GM23338 (cell line): ENCODE results near the gene SPATA20. TPM values are rescaled to one million over a fixed set of nuclear protein-coding genes. Genes with fewer than 3 reads are reported as not detected.

ENCODE experiments used
- ATAC-seq: fragments of 200-7000 bp; cut with Tn5 transposase; 3 replicates; pipeline ENCODE4 v1.9.1; 2020
- DNase-seq: peaks from one replicate; pipeline ENCODE4 v3.0.0-alpha.2; 2015; ENCODE audit warnings: low spot score
- H2AFZ ChIP-seq: fragments of 200-600 bp; sonication (generic); 2 replicates; pipeline ENCODE4 v1.8.0; 2016; ENCODE audit warnings: antibody characterized with exemption, mild to moderate bottlenecking, moderate library complexity
- H3F3A ChIP-seq: fragments of 200-600 bp; sonication (generic); replicated peaks from 2 replicates; pipeline ENCODE4 v1.8.0; 2017; ENCODE audit warnings: antibody characterized with exemption, mixed run types, low read depth
- H3K27ac ChIP-seq: fragments of 200-600 bp; sonication (generic); 2 replicates; pipeline ENCODE4 v1.6.1; 2016; ENCODE audit warnings: low read depth
- H3K27me3 ChIP-seq: fragments of 200-600 bp; sonication (generic); 2 replicates; pipeline ENCODE4 v1.8.0; 2016; ENCODE audit warnings: mild to moderate bottlenecking, mixed run types, moderate library complexity; ENCODE audit not compliant: insufficient read depth
- H3K36me3 ChIP-seq: fragments of 200-600 bp; sonication (generic); 2 replicates; pipeline ENCODE4 v1.8.0; 2016; ENCODE audit warnings: mild to moderate bottlenecking; ENCODE audit not compliant: insufficient read depth
- H3K4me1 ChIP-seq: fragments of 200-600 bp; sonication (generic); 2 replicates; pipeline ENCODE4 v1.8.0; 2016; ENCODE audit warnings: mild to moderate bottlenecking, moderate library complexity; ENCODE audit not compliant: insufficient read depth
- H3K4me2 ChIP-seq: fragments of 200-600 bp; sonication (generic); 2 replicates; pipeline ENCODE4 v1.7.1; 2017; ENCODE audit warnings: mixed run types
- H3K4me3 ChIP-seq: fragments of 200-600 bp; sonication (generic); 2 replicates; pipeline ENCODE4 v1.6.1; 2016; ENCODE audit warnings: mixed run types
- H3K79me2 ChIP-seq: fragments of 200-600 bp; sonication (generic); replicated peaks from 2 replicates; pipeline ENCODE4 v1.8.0; 2017; ENCODE audit warnings: mild to moderate bottlenecking; ENCODE audit not compliant: insufficient read depth
- H3K9me2 ChIP-seq: fragments of 200-600 bp; sonication (generic); 2 replicates; pipeline ENCODE4 v1.8.0; 2017; ENCODE audit not compliant: insufficient read depth
- H4K20me1 ChIP-seq: fragments of 200-600 bp; sonication (generic); replicated peaks from 2 replicates; pipeline ENCODE4 v1.8.0; 2017; ENCODE audit warnings: mild to moderate bottlenecking; ENCODE audit not compliant: insufficient read depth
- H3K27ac Mint-ChIP-seq: 2 replicates; pipeline ENCODE4 v1.8.0; 2020; ENCODE audit warnings: inconsistent platforms, mild to moderate bottlenecking, moderate library complexity, mixed read lengths
- H3K27me3 Mint-ChIP-seq: 3 replicates; pipeline ENCODE4 v1.8.0; 2022; ENCODE audit warnings: low read depth, mild to moderate bottlenecking, moderate library complexity, mixed read lengths, inconsistent platforms; ENCODE audit not compliant: insufficient read depth, poor library complexity
- H3K36me3 Mint-ChIP-seq: 3 replicates; pipeline ENCODE4 v1.8.0; 2021; ENCODE audit warnings: low read depth, mild to moderate bottlenecking, inconsistent platforms, moderate library complexity, mixed read lengths
- H3K4me1 Mint-ChIP-seq: 3 replicates; pipeline ENCODE4 v1.8.0; 2020; ENCODE audit warnings: mild to moderate bottlenecking, inconsistent platforms, mixed read lengths
- H3K4me3 Mint-ChIP-seq: 3 replicates; pipeline ENCODE4 v1.8.0; 2021; ENCODE audit warnings: moderate library complexity, mild to moderate bottlenecking, inconsistent platforms, mixed read lengths
- H3K9me3 Mint-ChIP-seq: 3 replicates; pipeline ENCODE4 v1.8.0; 2020; ENCODE audit warnings: moderate library complexity, mild to moderate bottlenecking, inconsistent platforms, mixed read lengths
- CREB1 ChIP-seq: fragments of 250-450 bp; sonication (Bioruptor Pico); IDR thresholded peaks from 2 replicates; pipeline ENCODE4 v1.5.0; 2020; ENCODE audit warnings: low read depth, mild to moderate bottlenecking, moderate library complexity
- EZH2phosphoT487 ChIP-seq: fragments of 200-600 bp; sonication (generic); IDR thresholded peaks from one replicate; pipeline ENCODE4 v1.8.1; 2018; ENCODE audit warnings: antibody characterized with exemption; ENCODE audit not compliant: unreplicated experiment
- JUNB ChIP-seq: IDR thresholded peaks from one replicate; pipeline ENCODE4 v1.6.1; 2016; ENCODE audit warnings: antibody characterized with exemption; ENCODE audit not compliant: unreplicated experiment
- NANOG ChIP-seq: IDR thresholded peaks from 2 replicates; pipeline ENCODE4 v1.6.1; 2016; ENCODE audit warnings: antibody characterized with exemption, borderline replicate concordance
- POLR2AphosphoS5 ChIP-seq: IDR thresholded peaks from 2 replicates; pipeline ENCODE4 v1.6.1; 2016; ENCODE audit warnings: antibody characterized with exemption, low read depth
- STAT1 ChIP-seq: IDR thresholded peaks from one replicate; pipeline ENCODE4 v1.6.1; 2016; ENCODE audit warnings: antibody characterized with exemption; ENCODE audit not compliant: unreplicated experiment
- ZNF114 ChIP-seq: fragments of 250-450 bp; sonication (Bioruptor Pico); IDR thresholded peaks from 2 replicates; pipeline ENCODE4 v1.5.0; 2020; ENCODE audit warnings: mild to moderate bottlenecking, moderate library complexity
- ZNF331 ChIP-seq: fragments of 250-450 bp; sonication (Bioruptor Pico); IDR thresholded peaks from 2 replicates; pipeline ENCODE4 v1.5.0; 2020; ENCODE audit warnings: low read depth, mild to moderate bottlenecking, moderate library complexity
- polyA plus RNA-seq: library from polyadenylated mRNA; unstranded; fragments of >200 nt; fragmentation: Nextera tagmentation; extraction: Ambion mirVana; gene quantifications from 2 replicates; pipeline ENCODE4 v1.2.1, GENCODE V29; 2016
- total RNA-seq: library from RNA; depleted of rRNA; stranded (reverse); fragments of >200 nt; shearing (Covaris generic); gene quantifications from 2 replicates; pipeline ENCODE4 v1.2.3, GENCODE V29; 2014
- TF ChIP-seq, protein P1 (sequence below): fragments of 250-450 bp; sonication (Bioruptor Pico); IDR thresholded peaks from 2 replicates; pipeline ENCODE4 v1.5.0; 2020; ENCODE audit warnings: mild to moderate bottlenecking, moderate library complexity
- TF ChIP-seq, protein P2 (sequence below): IDR thresholded peaks from 2 replicates; pipeline ENCODE4 v1.6.1; 2016; ENCODE audit warnings: antibody characterized with exemption
- TF ChIP-seq, protein P3 (sequence below): IDR thresholded peaks from one replicate; pipeline ENCODE4 v1.6.1; 2018; ENCODE audit warnings: antibody characterized with exemption; ENCODE audit not compliant: unreplicated experiment

SPATA20 gene
- total and polyA plus RNA-seq, 2 experiments from 2014 or later: 13.8 to 32.7 TPM

DNA sequence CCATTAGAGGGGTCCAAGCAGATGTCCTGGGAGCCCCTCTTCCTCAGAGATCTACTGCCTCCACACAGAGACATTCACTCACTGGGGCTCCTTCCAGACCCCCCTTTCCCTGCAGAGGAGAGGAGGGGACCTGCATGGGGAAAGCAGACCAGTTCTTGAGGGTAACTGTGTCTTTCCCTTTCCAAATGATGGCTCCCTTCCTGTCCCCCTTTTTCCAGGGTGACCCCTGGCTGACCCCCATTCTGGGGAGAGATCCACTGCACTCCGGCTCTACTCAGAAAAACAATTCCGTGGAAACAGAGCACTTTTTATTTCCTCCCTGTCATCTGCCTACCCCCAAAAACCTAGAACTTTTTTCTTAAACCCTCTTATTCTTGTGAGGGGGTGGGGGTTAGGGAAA is 19.9 kb downstream of the SPATA20 start (continued):
- TF ChIP-seq POLR2AphosphoS5: no peak
- TF ChIP-seq CREB1 (CRISPR knock-in tag): no peak
- TF ChIP-seq, protein P1, sequence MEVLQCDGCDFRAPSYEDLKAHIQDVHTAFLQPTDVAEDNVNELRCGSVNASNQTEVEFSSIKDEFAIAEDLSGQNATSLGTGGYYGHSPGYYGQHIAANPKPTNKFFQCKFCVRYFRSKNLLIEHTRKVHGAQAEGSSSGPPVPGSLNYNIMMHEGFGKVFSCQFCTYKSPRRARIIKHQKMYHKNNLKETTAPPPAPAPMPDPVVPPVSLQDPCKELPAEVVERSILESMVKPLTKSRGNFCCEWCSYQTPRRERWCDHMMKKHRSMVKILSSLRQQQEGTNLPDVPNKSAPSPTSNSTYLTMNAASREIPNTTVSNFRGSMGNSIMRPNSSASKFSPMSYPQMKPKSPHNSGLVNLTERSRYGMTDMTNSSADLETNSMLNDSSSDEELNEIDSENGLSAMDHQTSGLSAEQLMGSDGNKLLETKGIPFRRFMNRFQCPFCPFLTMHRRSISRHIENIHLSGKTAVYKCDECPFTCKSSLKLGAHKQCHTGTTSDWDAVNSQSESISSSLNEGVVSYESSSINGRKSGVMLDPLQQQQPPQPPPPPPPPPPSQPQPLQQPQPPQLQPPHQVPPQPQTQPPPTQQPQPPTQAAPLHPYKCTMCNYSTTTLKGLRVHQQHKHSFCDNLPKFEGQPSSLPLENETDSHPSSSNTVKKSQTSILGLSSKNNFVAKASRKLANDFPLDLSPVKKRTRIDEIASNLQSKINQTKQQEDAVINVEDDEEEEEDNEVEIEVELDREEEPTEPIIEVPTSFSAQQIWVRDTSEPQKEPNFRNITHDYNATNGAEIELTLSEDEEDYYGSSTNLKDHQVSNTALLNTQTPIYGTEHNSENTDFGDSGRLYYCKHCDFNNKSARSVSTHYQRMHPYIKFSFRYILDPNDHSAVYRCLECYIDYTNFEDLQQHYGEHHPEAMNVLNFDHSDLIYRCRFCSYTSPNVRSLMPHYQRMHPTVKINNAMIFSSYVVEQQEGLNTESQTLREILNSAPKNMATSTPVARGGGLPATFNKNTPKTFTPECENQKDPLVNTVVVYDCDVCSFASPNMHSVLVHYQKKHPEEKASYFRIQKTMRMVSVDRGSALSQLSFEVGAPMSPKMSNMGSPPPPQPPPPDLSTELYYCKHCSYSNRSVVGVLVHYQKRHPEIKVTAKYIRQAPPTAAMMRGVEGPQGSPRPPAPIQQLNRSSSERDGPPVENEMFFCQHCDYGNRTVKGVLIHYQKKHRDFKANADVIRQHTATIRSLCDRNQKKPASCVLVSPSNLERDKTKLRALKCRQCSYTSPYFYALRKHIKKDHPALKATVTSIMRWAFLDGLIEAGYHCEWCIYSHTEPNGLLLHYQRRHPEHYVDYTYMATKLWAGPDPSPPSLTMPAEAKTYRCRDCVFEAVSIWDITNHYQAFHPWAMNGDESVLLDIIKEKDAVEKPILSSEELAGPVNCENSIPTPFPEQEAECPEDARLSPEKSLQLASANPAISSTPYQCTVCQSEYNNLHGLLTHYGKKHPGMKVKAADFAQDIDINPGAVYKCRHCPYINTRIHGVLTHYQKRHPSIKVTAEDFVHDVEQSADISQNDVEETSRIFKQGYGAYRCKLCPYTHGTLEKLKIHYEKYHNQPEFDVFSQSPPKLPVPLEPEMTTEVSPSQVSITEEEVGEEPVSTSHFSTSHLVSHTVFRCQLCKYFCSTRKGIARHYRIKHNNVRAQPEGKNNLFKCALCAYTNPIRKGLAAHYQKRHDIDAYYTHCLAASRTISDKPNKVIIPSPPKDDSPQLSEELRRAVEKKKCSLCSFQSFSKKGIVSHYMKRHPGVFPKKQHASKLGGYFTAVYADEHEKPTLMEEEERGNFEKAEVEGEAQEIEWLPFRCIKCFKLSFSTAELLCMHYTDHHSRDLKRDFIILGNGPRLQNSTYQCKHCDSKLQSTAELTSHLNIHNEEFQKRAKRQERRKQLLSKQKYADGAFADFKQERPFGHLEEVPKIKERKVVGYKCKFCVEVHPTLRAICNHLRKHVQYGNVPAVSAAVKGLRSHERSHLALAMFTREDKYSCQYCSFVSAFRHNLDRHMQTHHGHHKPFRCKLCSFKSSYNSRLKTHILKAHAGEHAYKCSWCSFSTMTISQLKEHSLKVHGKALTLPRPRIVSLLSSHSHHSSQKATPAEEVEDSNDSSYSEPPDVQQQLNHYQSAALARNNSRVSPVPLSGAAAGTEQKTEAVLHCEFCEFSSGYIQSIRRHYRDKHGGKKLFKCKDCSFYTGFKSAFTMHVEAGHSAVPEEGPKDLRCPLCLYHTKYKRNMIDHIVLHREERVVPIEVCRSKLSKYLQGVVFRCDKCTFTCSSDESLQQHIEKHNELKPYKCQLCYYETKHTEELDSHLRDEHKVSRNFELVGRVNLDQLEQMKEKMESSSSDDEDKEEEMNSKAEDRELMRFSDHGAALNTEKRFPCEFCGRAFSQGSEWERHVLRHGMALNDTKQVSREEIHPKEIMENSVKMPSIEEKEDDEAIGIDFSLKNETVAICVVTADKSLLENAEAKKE (CRISPR knock-in tag): no peak
- TF ChIP-seq, protein P2, sequence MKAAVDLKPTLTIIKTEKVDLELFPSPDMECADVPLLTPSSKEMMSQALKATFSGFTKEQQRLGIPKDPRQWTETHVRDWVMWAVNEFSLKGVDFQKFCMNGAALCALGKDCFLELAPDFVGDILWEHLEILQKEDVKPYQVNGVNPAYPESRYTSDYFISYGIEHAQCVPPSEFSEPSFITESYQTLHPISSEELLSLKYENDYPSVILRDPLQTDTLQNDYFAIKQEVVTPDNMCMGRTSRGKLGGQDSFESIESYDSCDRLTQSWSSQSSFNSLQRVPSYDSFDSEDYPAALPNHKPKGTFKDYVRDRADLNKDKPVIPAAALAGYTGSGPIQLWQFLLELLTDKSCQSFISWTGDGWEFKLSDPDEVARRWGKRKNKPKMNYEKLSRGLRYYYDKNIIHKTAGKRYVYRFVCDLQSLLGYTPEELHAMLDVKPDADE: no peak
- TF ChIP-seq ZNF114 (CRISPR knock-in tag): no peak
- no peak for TF ChIP-seq STAT1

DNA sequence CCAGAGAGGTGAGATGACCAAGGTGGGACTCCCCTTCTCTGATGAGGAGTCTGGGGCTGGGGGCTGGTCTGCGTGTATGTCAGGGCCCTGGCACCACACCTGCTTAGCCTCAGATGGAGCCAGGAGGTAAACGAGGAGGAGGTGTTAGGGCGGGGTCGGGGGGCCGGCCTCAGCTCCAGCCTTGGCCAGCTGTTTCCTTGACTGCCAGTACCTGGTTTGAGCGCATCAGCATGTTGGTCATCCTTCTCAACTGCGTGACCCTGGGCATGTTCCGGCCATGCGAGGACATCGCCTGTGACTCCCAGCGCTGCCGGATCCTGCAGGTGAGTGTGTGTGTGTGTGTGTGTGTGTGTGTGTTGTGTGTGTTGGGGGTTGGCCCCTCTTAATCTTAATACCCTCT is 21.7 kb downstream of the SPATA20 start:
- ATAC-seq (no peak), DNase-seq (no peak)
- Histone ChIP-seq H4K20me1 (no peaks in the 10 kb centered on the region; the same call in 1 of the 2 replicates), H3K36me3 (no peaks in the 10 kb centered on the region), H3K4me1 (peaks cover 12% of the 10 kb centered on the region), H3K27me3 (peaks cover 39% of the 10 kb centered on the region), H3K9me2 (no peaks in the 10 kb centered on the region), H3F3A (no peaks in the 10 kb centered on the region), H3K4me3 (no peak overlapping the region), H3K79me2 (no peaks in the 10 kb centered on the region), H2AFZ (no peak overlapping the region), H3K27ac (no peak overlapping the region), H3K4me2 (no peak overlapping the region)
- Mint-ChIP-seq H3K27me3 (peaks cover 45% of the 10 kb centered on the region), H3K4me1 (peaks cover 53% of the 10 kb centered on the region), H3K27ac (no peak overlapping the region), H3K36me3 (no peaks in the 10 kb centered on the region; the same call in 2 of the 3 replicates), H3K4me3 (no peak overlapping the region), H3K9me3 (no peaks in the 10 kb centered on the region)
- no peak for TF ChIP-seq NANOG
- TF ChIP-seq, protein P3, sequence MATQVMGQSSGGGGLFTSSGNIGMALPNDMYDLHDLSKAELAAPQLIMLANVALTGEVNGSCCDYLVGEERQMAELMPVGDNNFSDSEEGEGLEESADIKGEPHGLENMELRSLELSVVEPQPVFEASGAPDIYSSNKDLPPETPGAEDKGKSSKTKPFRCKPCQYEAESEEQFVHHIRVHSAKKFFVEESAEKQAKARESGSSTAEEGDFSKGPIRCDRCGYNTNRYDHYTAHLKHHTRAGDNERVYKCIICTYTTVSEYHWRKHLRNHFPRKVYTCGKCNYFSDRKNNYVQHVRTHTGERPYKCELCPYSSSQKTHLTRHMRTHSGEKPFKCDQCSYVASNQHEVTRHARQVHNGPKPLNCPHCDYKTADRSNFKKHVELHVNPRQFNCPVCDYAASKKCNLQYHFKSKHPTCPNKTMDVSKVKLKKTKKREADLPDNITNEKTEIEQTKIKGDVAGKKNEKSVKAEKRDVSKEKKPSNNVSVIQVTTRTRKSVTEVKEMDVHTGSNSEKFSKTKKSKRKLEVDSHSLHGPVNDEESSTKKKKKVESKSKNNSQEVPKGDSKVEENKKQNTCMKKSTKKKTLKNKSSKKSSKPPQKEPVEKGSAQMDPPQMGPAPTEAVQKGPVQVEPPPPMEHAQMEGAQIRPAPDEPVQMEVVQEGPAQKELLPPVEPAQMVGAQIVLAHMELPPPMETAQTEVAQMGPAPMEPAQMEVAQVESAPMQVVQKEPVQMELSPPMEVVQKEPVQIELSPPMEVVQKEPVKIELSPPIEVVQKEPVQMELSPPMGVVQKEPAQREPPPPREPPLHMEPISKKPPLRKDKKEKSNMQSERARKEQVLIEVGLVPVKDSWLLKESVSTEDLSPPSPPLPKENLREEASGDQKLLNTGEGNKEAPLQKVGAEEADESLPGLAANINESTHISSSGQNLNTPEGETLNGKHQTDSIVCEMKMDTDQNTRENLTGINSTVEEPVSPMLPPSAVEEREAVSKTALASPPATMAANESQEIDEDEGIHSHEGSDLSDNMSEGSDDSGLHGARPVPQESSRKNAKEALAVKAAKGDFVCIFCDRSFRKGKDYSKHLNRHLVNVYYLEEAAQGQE: no peak
- no peak for TF ChIP-seq EZH2phosphoT487
- TF ChIP-seq ZNF331 (CRISPR knock-in tag): no peak
- TF ChIP-seq JUNB: no peak
- TF ChIP-seq CREB1 (CRISPR knock-in tag): no peak
